Prostate gland (tissue), 2 donors: ENCODE data around the gene RD3L. TPM values are rescaled to one million over a fixed set of nuclear protein-coding genes. Genes with fewer than 3 reads are reported as not detected.

Experiments
- DNase-seq: peaks from one replicate; pipeline ENCODE4 v3.0.0-alpha.2; 2019; ENCODE audit warnings: low spot score
- H3K27ac ChIP-seq, 2 donors: fragments of 200-600 bp; sonication (generic); 2 replicates each; pipeline ENCODE4 v1.5.1; 2017 to 2019
- H3K27me3 ChIP-seq: fragments of 200-600 bp; sonication (generic); replicated peaks from 2 replicates; pipeline ENCODE4 v1.5.1; 2019; ENCODE audit not compliant: insufficient read depth
- H3K36me3 ChIP-seq, 2 donors: fragments of 200-600 bp; sonication (generic); 1 replicate in 1 of 2; 2 replicates in 1 of 2; pipeline versions ENCODE4 v1.5.1 to v1.8.1; 2017 to 2019
- H3K4me1 ChIP-seq: fragments of 200-600 bp; sonication (generic); replicated peaks from 2 replicates; pipeline ENCODE4 v1.5.1; 2019
- H3K4me3 ChIP-seq, 2 donors: fragments of 200-600 bp; sonication (generic); 2 replicates each; pipeline ENCODE4 v1.5.1; 2017 to 2019
- H3K9me3 ChIP-seq: fragments of 200-600 bp; sonication (generic); 2 replicates; pipeline ENCODE4 v1.5.1; 2017
- CTCF ChIP-seq, 4 experiments: fragments of 200-600 bp in 2 of 4; fragments of 450-650 bp in 2 of 4; sonication (generic) in 2 of 4; IDR thresholded peaks; 1 replicate in 3 of 4; 2 replicates in 1 of 4; pipeline ENCODE4 v1.5.1; 2016 to 2019; ENCODE audit warnings: antibody characterized with exemption in 4 of 4, mild to moderate bottlenecking in 2 of 4, moderate library complexity in 2 of 4
- POLR2A ChIP-seq: fragments of 450-650 bp; IDR thresholded peaks from one replicate; pipeline ENCODE4 v1.6.1; 2016; ENCODE audit warnings: antibody characterized with exemption, mild to moderate bottlenecking
- POLR2AphosphoS5 ChIP-seq: sonication (generic); formaldehyde crosslinking; IDR thresholded peaks from one replicate; pipeline ENCODE4 v1.6.1; 2017; ENCODE audit warnings: antibody characterized with exemption
- WGBS: methylation state at CpG from one replicate; pipeline ENCODE4 v1.1.5; 2018; 5-methylcytosine and 5-hydroxymethylcytosine counted together
- intact Hi-C: fragments of 100-400 bp; cut with DNase I; formaldehyde crosslinking; loops from one replicate; pipeline ENCODE4 v1.14.2; 2022
- total RNA-seq, 2 donors: library from RNA; depleted of rRNA; stranded (reverse); fragments of >200 nt; gene quantifications; one replicate each; pipeline ENCODE4 v1.1.0, GENCODE V29; 2016

Gene RD3L
- total RNA-seq, 2 donors from 2014 or later: not detected

DNA sequence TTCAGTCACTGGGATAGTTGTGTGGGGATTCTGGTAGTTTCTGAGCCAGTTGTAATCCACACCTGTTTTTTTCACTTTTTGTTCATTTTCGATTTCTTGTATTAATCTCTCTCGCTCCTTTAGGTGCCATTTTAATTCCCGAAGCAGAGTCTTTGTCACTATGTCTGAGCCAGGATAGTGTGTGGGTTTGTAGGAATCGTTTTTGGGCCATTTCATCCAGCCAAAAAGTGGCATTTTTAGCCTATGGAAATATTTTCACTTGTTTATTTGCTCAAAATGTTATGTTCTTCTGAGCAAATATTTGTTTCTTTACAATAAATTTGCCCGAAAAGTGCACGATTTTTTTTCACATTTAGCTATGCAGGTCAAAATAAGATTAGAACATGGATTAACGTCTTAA, 867 bp downstream of the RD3L start:
- intact Hi-C loops: no loop called here
- H3K36me3 ChIP-seq: no peaks in the 10 kb centered on the region
- no peaks in the 10 kb centered on the region for H3K9me3 ChIP-seq
- H3K4me3 ChIP-seq: no peak overlapping the region
- 67% methylated on average over 7 of the region's 7 CpGs for WGBS
- no peak for DNase-seq
- no peak overlapping the region for H3K27ac ChIP-seq
- no peaks in the 10 kb centered on the region for H3K27me3 ChIP-seq
- H3K4me1 ChIP-seq: no peaks in the 10 kb centered on the region
- TF ChIP-seq CTCF (IDR thresholded peaks at IDR 0.05) (no peak), POLR2AphosphoS5 (no peak), POLR2A (no peak)

DNA sequence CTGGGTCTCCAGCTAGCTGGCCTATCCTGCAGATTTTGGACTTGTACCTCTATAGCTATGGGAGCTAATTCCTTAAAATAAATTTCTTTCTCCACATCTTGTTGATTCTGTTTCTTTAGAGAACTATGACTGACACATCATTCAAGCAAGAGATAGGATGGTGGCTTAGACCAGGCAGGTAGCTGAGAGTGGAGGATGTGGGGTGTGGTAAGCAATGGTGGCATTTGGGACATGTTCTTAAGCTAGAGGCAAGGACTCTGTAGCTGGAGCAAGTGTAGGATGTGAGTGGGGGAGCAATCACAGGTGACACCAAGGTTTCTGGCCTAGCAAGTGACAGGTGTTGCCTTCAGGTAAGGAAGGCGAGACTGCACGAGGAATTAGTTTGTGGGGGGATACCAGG, 7.2 kb downstream of the RD3L start:
- TF ChIP-seq POLR2A: no peak
- no peak for TF ChIP-seq CTCF (IDR thresholded peaks at IDR 0.05)
- TF ChIP-seq POLR2AphosphoS5: no peak
- no peak overlapping the region for H3K27ac ChIP-seq
- DNase-seq: no peak
- H3K36me3 ChIP-seq: no peaks in the 10 kb centered on the region
- H3K4me1 ChIP-seq: no peaks in the 10 kb centered on the region
- H3K27me3 ChIP-seq: no peaks in the 10 kb centered on the region
- no peaks in the 10 kb centered on the region for H3K9me3 ChIP-seq
- WGBS: 85% methylated on average over 2 of the region's 2 CpGs
- intact Hi-C loops: no loop called here
- no peak overlapping the region for H3K4me3 ChIP-seq

DNA sequence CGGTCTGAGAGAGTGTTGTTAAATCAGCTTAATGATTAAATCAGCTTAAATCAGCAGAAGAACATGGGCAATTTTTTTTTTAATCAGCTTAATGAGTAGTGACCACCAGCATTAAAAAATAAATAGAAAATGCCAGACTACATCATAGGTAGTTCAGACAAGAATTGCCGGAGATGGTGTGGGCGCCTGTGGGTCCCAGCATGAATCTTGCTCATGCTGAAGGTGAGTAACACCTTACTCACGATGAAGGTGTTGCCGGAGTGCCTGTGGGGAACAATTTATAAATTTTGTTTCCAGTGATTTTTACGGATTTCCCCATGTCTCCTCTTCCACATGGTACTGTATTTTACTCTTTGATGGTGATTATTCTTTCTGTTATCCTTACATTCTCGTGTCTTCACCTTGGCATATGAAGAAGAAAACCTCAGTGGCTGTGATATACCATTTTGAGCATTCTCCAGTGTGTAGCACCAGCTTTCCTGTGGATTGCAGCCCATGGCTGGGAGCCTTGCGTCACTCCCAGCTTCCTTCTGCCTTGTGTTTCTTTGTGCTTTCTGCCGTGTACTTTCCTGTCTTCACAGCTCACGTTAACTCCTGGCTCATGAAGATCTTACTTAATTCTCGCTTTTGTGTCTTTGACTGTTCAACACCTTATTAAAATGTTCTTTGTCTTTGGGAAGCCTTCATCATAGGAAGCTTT, 9.4 kb downstream of the RD3L start:
- H3K36me3 ChIP-seq: no peaks in the 10 kb centered on the region
- H3K27me3 ChIP-seq: no peaks in the 10 kb centered on the region
- no peak for DNase-seq
- intact Hi-C loops: no loop called here
- TF ChIP-seq POLR2A (no peak), CTCF (IDR thresholded peaks at IDR 0.05) (no peak), POLR2AphosphoS5 (no peak)
- H3K9me3 ChIP-seq: no peaks in the 10 kb centered on the region
- H3K27ac ChIP-seq: no peak overlapping the region
- no peaks in the 10 kb centered on the region for H3K4me1 ChIP-seq
- 79% methylated on average over 11 of the region's 11 CpGs for WGBS
- H3K4me3 ChIP-seq: no peak overlapping the region

GRCh38 chr14:103931422-103931821, 10.9 kb downstream of the RD3L start:
- Histone ChIP-seq H3K4me1 (no peaks in the 10 kb centered on the region), H3K27me3 (no peaks in the 10 kb centered on the region), H3K4me3 (no peak overlapping the region), H3K27ac (no peak overlapping the region), H3K36me3 (no peaks in the 10 kb centered on the region), H3K9me3 (no peaks in the 10 kb centered on the region)
- TF ChIP-seq POLR2AphosphoS5 (no peak), POLR2A (no peak), CTCF (IDR thresholded peaks at IDR 0.05) (no peak)
- intact Hi-C loops: no loop called here
- no peak for DNase-seq
- WGBS: 77% methylated on average over 3 of the region's 3 CpGs

DNA sequence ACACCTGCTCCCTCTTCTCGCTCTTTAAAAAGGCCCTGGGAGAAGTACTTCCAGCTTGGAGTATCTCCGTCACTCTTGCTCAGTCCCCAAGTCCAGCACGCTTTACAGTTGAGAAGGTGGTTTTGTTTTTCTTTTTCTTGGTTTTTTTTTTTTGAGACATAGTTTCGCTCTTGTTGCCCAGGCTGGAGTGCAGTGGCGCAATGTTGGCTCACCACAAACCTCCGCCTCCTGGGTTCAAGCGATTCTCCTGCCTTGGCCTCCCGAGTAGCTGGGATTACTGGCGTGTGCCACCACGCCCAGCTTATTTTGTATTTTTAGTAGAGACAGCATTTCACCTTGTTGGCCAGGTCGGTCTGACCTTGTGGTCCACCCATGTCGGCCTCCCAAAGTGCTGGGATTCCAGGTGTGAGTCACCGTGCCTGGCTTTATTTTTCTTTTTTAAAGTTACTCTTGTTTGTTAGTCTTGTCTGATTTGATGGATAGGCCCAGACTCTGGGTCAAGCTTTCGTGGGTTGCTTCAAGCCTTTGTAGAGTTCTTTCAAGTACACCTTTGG, 12.2 kb downstream of the RD3L start:
- H3K27ac ChIP-seq: no peak overlapping the region
- intact Hi-C loops: no loop called here
- H3K27me3 ChIP-seq: no peaks in the 10 kb centered on the region
- WGBS: 82% methylated on average over 14 of the region's 14 CpGs
- no peaks in the 10 kb centered on the region for H3K4me1 ChIP-seq
- H3K4me3 ChIP-seq: no peak overlapping the region
- TF ChIP-seq POLR2A: no peak
- no peak for TF ChIP-seq POLR2AphosphoS5
- no peak for TF ChIP-seq CTCF (IDR thresholded peaks at IDR 0.05)
- DNase-seq: no peak
- no peaks in the 10 kb centered on the region for H3K36me3 ChIP-seq
- no peaks in the 10 kb centered on the region for H3K9me3 ChIP-seq
